CD4-positive, alpha-beta T cell treated with Interleukin-21 for 1 hour (primary cell): ENCODE measurements around the gene LYVE1.

Experiments used
- DNase-seq: peaks from one replicate; pipeline ENCODE4 v3.0.0-alpha.2; 2020

The LYVE1 gene

DNA sequence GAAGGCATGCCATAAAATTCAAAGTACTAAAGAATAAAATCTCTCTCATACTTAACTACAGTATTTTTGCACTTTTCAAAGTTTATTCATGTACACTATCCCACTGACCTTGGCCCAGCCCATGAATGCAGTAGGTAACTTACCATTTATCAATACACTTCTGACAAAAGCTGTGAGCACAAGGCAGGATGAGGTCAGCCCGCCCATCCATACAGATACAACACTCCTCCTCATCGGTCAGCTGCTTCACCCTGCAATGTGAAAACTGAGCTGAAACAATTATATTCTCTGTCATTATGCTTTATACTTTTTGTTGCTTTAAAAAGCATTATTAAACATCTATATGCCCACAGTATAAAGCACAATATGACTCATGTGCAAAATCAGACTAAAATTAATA, 49.6 kb downstream of the LYVE1 start:
- no peak for DNase-seq

DNA sequence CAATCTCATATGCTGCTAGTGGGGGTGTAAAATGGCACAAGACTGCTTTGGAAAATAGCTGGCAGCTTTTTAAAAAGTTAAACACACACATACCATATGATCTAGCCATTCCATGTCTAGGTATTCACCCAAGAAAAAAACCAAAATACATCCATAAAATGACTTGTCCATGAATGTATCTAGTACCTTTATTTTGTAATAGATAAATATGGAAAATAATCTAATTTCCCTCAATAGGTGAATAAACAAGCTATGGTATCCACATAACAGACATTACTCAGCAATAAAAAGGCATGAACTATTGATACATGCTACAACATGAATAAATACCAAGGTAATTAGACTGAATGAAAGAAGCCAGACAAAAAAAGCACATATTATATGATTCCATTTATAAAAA, 50.3 kb downstream of the LYVE1 start:
- no peak for DNase-seq

GRCh38 chr11:10515418-10515817, 53.0 kb downstream of the LYVE1 start:
- DNase-seq: no peak

DNA sequence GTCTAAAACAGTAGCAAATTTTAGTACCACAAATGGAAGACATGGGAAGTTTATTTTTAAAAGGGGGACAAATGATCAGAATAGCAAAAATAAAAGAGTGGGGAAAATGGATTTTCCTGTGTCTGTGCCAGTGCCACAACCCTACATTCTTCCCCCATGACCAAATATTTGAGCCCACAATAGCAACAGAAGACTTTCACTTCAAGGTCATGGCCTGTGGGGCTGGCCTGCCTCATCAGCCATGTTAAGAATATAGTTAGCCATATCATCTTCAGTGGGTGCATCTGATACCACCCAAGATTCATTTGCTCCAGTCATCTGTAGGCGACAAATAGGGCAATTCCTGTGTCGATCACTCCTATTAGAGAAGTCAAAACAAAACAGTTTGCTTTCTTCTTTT, 53.8 kb downstream of the LYVE1 start:
- DNase-seq: no peak

GRCh38 chr11:10514202-10514601, 54.3 kb downstream of the LYVE1 start:
- no peak for DNase-seq

GRCh38 chr11:10511181-10511621, 57.3 kb downstream of the LYVE1 start:
- no peak for DNase-seq
